Activated gamma-delta T cell treated with anti-CD3 and anti-CD28 coated beads, Interleukin-2, amount 50 U/mL, for 16 hours (primary cell): ENCODE measurements around the gene ELL.
A peak's percentile ranks its signal among the peaks of the same experiment; 100 is the strongest.
"Not testable (repeated sequence)": the region's sequence is repeated elsewhere in the genome, so short reads cannot be mapped to it uniquely, and the experiment has no call there.

Source experiments
- DNase-seq: peaks from one replicate; pipeline ENCODE4 v3.0.0-alpha.2; 2020; ENCODE audit warnings: low read depth

Gene ELL

GRCh38 chr19:18531485-18531884 lies 9.6 kb upstream of the ELL start:
- no peak for DNase-seq

GRCh38 chr19:18529782-18530181 lies 7.9 kb upstream of the ELL start:
- no peak for DNase-seq

- DNase-seq = no peak
These were observed 4.4 kb upstream of the ELL start for GRCh38 chr19:18526316-18526715.

GRCh38 chr19:18523841-18524240 lies 2.0 kb upstream of the ELL start:
- no peak for DNase-seq

- not testable (repeated sequence) for DNase-seq
These were observed 1.1 kb upstream of the ELL start for GRCh38 chr19:18522862-18523440.

- DNase-seq = peak; percentile 100
These were observed 423 bp upstream of the ELL start for GRCh38 chr19:18522124-18522861.

- no peak for DNase-seq
These were observed 800 bp downstream of the ELL start for GRCh38 chr19:18520848-18521691.

- DNase-seq = no peak
These were observed 1.7 kb downstream of the ELL start for GRCh38 chr19:18519962-18520847.

- DNase-seq = no peak
These were observed 3.2 kb downstream of the ELL start for GRCh38 chr19:18518639-18519038.

- no peak for DNase-seq
These were observed 4.3 kb downstream of the ELL start for GRCh38 chr19:18517606-18518005.

- no peak for DNase-seq
These were observed 5.9 kb downstream of the ELL start for GRCh38 chr19:18515959-18516358.

- no peak for DNase-seq
These were observed 6.8 kb downstream of the ELL start for GRCh38 chr19:18514800-18515682.

GRCh38 chr19:18513868-18514267 lies 8.0 kb downstream of the ELL start:
- no peak for DNase-seq

GRCh38 chr19:18510216-18510615 lies 11.7 kb downstream of the ELL start:
- no peak for DNase-seq

GRCh38 chr19:18508585-18508984 lies 13.3 kb downstream of the ELL start:
- DNase-seq = no peak

GRCh38 chr19:18507727-18508440 lies 14.0 kb downstream of the ELL start:
- no peak for DNase-seq

- DNase-seq = no peak
These were observed 14.7 kb downstream of the ELL start for GRCh38 chr19:18507021-18507726.

GRCh38 chr19:18506101-18506930 lies 15.6 kb downstream of the ELL start:
- DNase-seq = no peak
